Neural crest cell (in vitro differentiated cells): Measurements from ENCODE around the gene NSUN2. TPM values are rescaled to one million over a fixed set of nuclear protein-coding genes. Genes with fewer than 3 reads are reported as not detected.

Source experiments
- DNase-seq: peaks from one replicate; pipeline ENCODE4 v3.0.0; 2021; ENCODE audit warnings: low read depth, mixed read lengths, low spot score
- H3K27ac Mint-ChIP-seq: one replicate; pipeline ENCODE4 v1.8.0; 2021; ENCODE audit warnings: mild to moderate bottlenecking, mixed read lengths; ENCODE audit not compliant: unreplicated experiment
- H3K27me3 Mint-ChIP-seq: 2 replicates; pipeline ENCODE4 v1.8.0; 2021; ENCODE audit warnings: low read depth, mild to moderate bottlenecking, mixed read lengths
- H3K36me3 Mint-ChIP-seq: 2 replicates; pipeline ENCODE4 v1.8.0; 2021; ENCODE audit warnings: low read depth, mild to moderate bottlenecking, mixed read lengths
- H3K4me1 Mint-ChIP-seq: 2 replicates; pipeline ENCODE4 v1.8.0; 2021; ENCODE audit warnings: mixed read lengths
- H3K4me3 Mint-ChIP-seq: one replicate; pipeline ENCODE4 v1.8.0; 2021; ENCODE audit warnings: mild to moderate bottlenecking, mixed read lengths
- H3K9me3 Mint-ChIP-seq: 2 replicates; pipeline ENCODE4 v1.8.0; 2021; ENCODE audit warnings: mixed read lengths
- CTCF ChIP-seq: fragments of 200-600 bp; sonication (generic); conservative IDR thresholded peaks from 2 replicates; pipeline ENCODE4 v1.5.0; 2021; ENCODE audit warnings: antibody characterized with exemption, mild to moderate bottlenecking
- total RNA-seq: library from RNA; stranded (reverse); gene quantifications from 2 replicates; pipeline ENCODE4 v1.2.1, GENCODE V29; 2021

NSUN2 gene
- total RNA-seq, 1 donor from 2014 or later: 76.9 TPM

- Mint-ChIP-seq H3K27ac (no peak overlapping the region), H3K4me3 (no peak overlapping the region), H3K4me1 (no peaks in the 10 kb centered on the region), H3K36me3 (peaks cover 14% of the 10 kb centered on the region), H3K9me3 (no peaks in the 10 kb centered on the region), H3K27me3 (no peaks in the 10 kb centered on the region)
- no peak for DNase-seq
- TF ChIP-seq CTCF: no peak
Observed at GRCh38 chr5:6611334-6612256, 21.2 kb downstream of the NSUN2 start.

DNA sequence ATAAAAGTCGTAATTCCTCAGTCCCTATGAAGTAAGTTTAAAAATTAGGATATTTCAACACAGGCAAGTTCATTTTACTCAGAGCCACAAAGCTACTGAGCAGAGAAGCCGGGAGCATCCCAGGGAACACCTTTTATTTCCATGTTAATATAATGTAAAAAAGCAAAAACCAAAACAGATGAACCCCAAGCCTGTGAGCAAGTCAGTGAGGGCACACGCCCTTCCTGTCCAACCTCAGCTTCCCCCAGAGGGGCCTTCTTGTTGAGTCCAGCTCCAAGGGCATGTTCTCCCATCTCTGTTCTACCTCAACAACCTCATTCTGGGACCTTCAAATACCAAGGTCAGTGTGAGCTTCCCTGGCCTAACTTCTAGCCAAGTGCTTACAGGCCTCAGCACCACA is 24.8 kb downstream of the NSUN2 start:
- TF ChIP-seq CTCF: no peak
- H3K36me3 Mint-ChIP-seq: peaks cover 12% of the 10 kb centered on the region
- H3K4me1 Mint-ChIP-seq: no peaks in the 10 kb centered on the region
- H3K4me3 Mint-ChIP-seq: no peak overlapping the region
- no peak for DNase-seq
- no peaks in the 10 kb centered on the region for H3K9me3 Mint-ChIP-seq
- H3K27me3 Mint-ChIP-seq: no peaks in the 10 kb centered on the region
- no peak overlapping the region for H3K27ac Mint-ChIP-seq

- TF ChIP-seq CTCF: no peak
Observed at GRCh38 chr5:6607559-6607936, 25.3 kb downstream of the NSUN2 start.

GRCh38 chr5:6606884-6607558 is 25.8 kb downstream of the NSUN2 start:
- no peaks in the 10 kb centered on the region for H3K9me3 Mint-ChIP-seq
- no peak for DNase-seq
- H3K4me3 Mint-ChIP-seq: no peak overlapping the region
- no peak for TF ChIP-seq CTCF
- no peak overlapping the region for H3K27ac Mint-ChIP-seq
- H3K36me3 Mint-ChIP-seq: peaks cover 16% of the 10 kb centered on the region
- H3K4me1 Mint-ChIP-seq: no peaks in the 10 kb centered on the region
- H3K27me3 Mint-ChIP-seq: no peaks in the 10 kb centered on the region

More at GRCh38 chr5:6607559-6607936, 25.3 kb downstream of the NSUN2 start:
- no peak for DNase-seq
- Mint-ChIP-seq H3K27ac (no peak overlapping the region), H3K9me3 (no peaks in the 10 kb centered on the region), H3K4me1 (no peaks in the 10 kb centered on the region), H3K36me3 (peaks cover 12% of the 10 kb centered on the region), H3K4me3 (no peak overlapping the region), H3K27me3 (no peaks in the 10 kb centered on the region)

GRCh38 chr5:6604946-6605345 is 27.9 kb downstream of the NSUN2 start:
- Mint-ChIP-seq H3K4me3 (no peak overlapping the region), H3K36me3 (peaks cover 18% of the 10 kb centered on the region)

More at GRCh38 chr5:6604946-6605345, 27.9 kb downstream of the NSUN2 start:
- Mint-ChIP-seq H3K27me3 (no peaks in the 10 kb centered on the region), H3K4me1 (no peaks in the 10 kb centered on the region), H3K27ac (no peak overlapping the region), H3K9me3 (no peaks in the 10 kb centered on the region)
- no peak for TF ChIP-seq CTCF
- DNase-seq: no peak
